Neural progenitor cell (in vitro differentiated cells): ENCODE measurements around the gene ATP6V0C.

Experiments used
- EZH2 ChIP-seq: fragments of 200-600 bp; sonication (generic); IDR thresholded peaks from 2 replicates; pipeline ENCODE4 v1.6.1; 2017; ENCODE audit warnings: antibody characterized with exemption, mild to moderate bottlenecking, moderate library complexity
- TF ChIP-seq, protein P1 (sequence below): fragments of 200-600 bp; sonication (generic); IDR thresholded peaks from 2 replicates; pipeline ENCODE4 v1.5.1; 2017; ENCODE audit warnings: antibody characterized with exemption, mild to moderate bottlenecking

DNA sequence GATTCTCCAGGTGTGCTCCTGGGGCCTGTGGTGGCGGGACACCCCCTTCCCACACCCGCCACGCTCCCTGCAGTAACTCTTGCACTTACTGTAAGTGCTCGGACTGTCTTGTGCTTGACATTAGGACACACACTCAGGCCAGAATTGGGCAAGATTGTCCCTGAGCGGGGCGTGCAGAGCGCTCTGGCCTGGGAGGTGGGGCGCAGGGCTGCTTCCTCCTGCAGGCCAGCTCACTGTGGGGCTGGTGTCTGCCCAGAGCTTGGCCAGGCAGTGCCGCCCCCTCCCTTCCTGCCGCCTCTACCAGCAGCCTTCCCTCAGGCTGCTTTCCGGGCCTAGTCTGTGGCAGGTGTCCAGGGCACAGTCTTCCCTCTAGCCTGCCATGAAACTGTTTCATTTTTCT, 6.1 kb upstream of the ATP6V0C start:
- TF ChIP-seq, protein P1, sequence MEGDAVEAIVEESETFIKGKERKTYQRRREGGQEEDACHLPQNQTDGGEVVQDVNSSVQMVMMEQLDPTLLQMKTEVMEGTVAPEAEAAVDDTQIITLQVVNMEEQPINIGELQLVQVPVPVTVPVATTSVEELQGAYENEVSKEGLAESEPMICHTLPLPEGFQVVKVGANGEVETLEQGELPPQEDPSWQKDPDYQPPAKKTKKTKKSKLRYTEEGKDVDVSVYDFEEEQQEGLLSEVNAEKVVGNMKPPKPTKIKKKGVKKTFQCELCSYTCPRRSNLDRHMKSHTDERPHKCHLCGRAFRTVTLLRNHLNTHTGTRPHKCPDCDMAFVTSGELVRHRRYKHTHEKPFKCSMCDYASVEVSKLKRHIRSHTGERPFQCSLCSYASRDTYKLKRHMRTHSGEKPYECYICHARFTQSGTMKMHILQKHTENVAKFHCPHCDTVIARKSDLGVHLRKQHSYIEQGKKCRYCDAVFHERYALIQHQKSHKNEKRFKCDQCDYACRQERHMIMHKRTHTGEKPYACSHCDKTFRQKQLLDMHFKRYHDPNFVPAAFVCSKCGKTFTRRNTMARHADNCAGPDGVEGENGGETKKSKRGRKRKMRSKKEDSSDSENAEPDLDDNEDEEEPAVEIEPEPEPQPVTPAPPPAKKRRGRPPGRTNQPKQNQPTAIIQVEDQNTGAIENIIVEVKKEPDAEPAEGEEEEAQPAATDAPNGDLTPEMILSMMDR = no peak
- TF ChIP-seq EZH2 = no peak
